Transverse colon (tissue), 4 donors: ENCODE results near the gene NAA20. TPM values are rescaled to one million over a fixed set of nuclear protein-coding genes. Genes with fewer than 3 reads are reported as not detected.

ENCODE experiments used
- DNase-seq: peaks from one replicate; pipeline ENCODE4 v3.0.0-alpha.2; 2019
- H3K27ac ChIP-seq, 4 donors: fragments of 200-600 bp; sonication (generic); 2 replicates each; pipeline ENCODE4 v1.5.1; 2016 to 2018; ENCODE audit warnings: inconsistent platforms in 4 of 4
- H3K27me3 ChIP-seq: fragments of 200-600 bp; sonication (generic); 2 replicates; pipeline ENCODE4 v1.5.1; 2017; ENCODE audit warnings: inconsistent platforms
- H3K36me3 ChIP-seq, 4 donors: fragments of 200-600 bp; sonication (generic); 2 replicates each; pipeline ENCODE4 v1.5.1; 2017 to 2019; ENCODE audit warnings: inconsistent platforms in 4 of 4
- H3K4me1 ChIP-seq, 4 donors: fragments of 200-600 bp; sonication (generic); 2 replicates each; pipeline ENCODE4 v1.5.1; 2017 to 2020; ENCODE audit warnings: inconsistent platforms in 4 of 4
- H3K4me3 ChIP-seq, 4 donors: fragments of 200-600 bp; sonication (generic); 1 replicate in 1 of 4; 2 replicates in 3 of 4; pipeline versions ENCODE4 v1.5.1 to v1.6.1; 2017 to 2019; ENCODE audit warnings: inconsistent platforms in 4 of 4
- H3K9me3 ChIP-seq, 2 donors: fragments of 200-600 bp; sonication (generic); 2 replicates each; pipeline ENCODE4 v1.5.1; 2017 to 2019; ENCODE audit warnings: inconsistent platforms in 2 of 2
- CTCF ChIP-seq, 5 experiments: fragments of 200-600 bp in 3 of 5; fragments of 450-650 bp in 2 of 5; sonication (generic) in 3 of 5; IDR thresholded peaks; 1 replicate in 2 of 5; 2 replicates in 3 of 5; pipeline ENCODE4 v1.5.1; 2016 to 2017; ENCODE audit warnings: antibody characterized with exemption in 5 of 5, inconsistent platforms in 3 of 5, mild to moderate bottlenecking in 2 of 5, moderate library complexity in 1 of 5
- EP300 ChIP-seq: sonication (generic); formaldehyde crosslinking; IDR thresholded peaks from one replicate; pipeline ENCODE4 v1.6.1; 2017; ENCODE audit warnings: antibody characterized with exemption, low read depth
- POLR2A ChIP-seq: fragments of 450-650 bp; IDR thresholded peaks from one replicate; pipeline ENCODE4 v1.6.1; 2016; ENCODE audit warnings: antibody characterized with exemption, mild to moderate bottlenecking, moderate library complexity
- POLR2AphosphoS5 ChIP-seq, 3 donors: sonication (generic); formaldehyde crosslinking; IDR thresholded peaks; one replicate each; pipeline ENCODE4 v1.6.1; 2016; ENCODE audit warnings: antibody characterized with exemption in 3 of 3
- WGBS, 2 donors: methylation state at CpG; one replicate each; pipeline ENCODE4 v1.1.5; 2018; ENCODE audit warnings: low coverage in 1 of 2; 5-methylcytosine and 5-hydroxymethylcytosine counted together
- in situ Hi-C, 4 donors: fragments of 200-750 bp; cut with MboI; loops; one replicate each; pipeline versions ENCODE4 v1.15.0 to v1.15.1; 2017; ENCODE audit warnings: low sequenced_read_pairs in 3 of 4, low pct_ligation_motif_present in 1 of 4, low pct_unique_long_range_greater_than_20kb in 1 of 4
- intact Hi-C: fragments of 100-400 bp; cut with DNase I; formaldehyde crosslinking; loops from one replicate; pipeline ENCODE4 v1.15.1; 2023; ENCODE audit warnings: low total_unique reads
- total RNA-seq, 4 donors: library from RNA; depleted of rRNA; stranded (reverse); fragments of >200 nt; gene quantifications; one replicate each; pipeline ENCODE4 v1.1.0, GENCODE V29; 2016

NAA20 gene
- total RNA-seq, 4 donors from 2014 or later = 26.5 to 58.0 (median 32.7) TPM

- Histone ChIP-seq H3K27ac (no peak overlapping the region), H3K36me3 (peaks cover 0 to 81% (median 40%) of the 10 kb centered on the region in 4 donors), H3K4me3 (no peak overlapping the region), H3K9me3 (no peaks in the 10 kb centered on the region), H3K4me1 (no peaks in the 10 kb centered on the region), H3K27me3 (no peaks in the 10 kb centered on the region)
- intact Hi-C loops = no loop called here
- TF ChIP-seq POLR2A (no peak), POLR2AphosphoS5 (IDR thresholded peaks at IDR 0.05) (no peak), CTCF (IDR thresholded peaks at IDR 0.05) (no peak), EP300 (no peak)
- in situ Hi-C loops = no loop called here
- DNase-seq = no peak
- 88 to 91% methylated on average over 3 of the region's 3 CpGs for WGBS, 2 donors
Observed at GRCh38 chr20:20036756-20037155, 19.6 kb downstream of the NAA20 start.

GRCh38 chr20:20037960-20038359 lies 20.8 kb downstream of the NAA20 start:
- 65 to 79% methylated on average over 4 to 5 of the region's 5 CpGs for WGBS, 2 donors
- Histone ChIP-seq H3K27me3 (no peaks in the 10 kb centered on the region), H3K27ac (no peak overlapping the region), H3K9me3 (no peaks in the 10 kb centered on the region), H3K36me3 (peaks cover 0 to 82% (median 43%) of the 10 kb centered on the region in 4 donors), H3K4me3 (no peak overlapping the region), H3K4me1 (no peaks in the 10 kb centered on the region)
- intact Hi-C loops (no loop called here), in situ Hi-C loops (no loop called here)
- TF ChIP-seq CTCF (IDR thresholded peaks at IDR 0.05) (no peak), POLR2A (no peak), EP300 (no peak), POLR2AphosphoS5 (IDR thresholded peaks at IDR 0.05) (no peak)
- no peak for DNase-seq

GRCh38 chr20:20038586-20038985 lies 21.4 kb downstream of the NAA20 start:
- H3K36me3 ChIP-seq = peaks cover 0 to 83% (median 43%) of the 10 kb centered on the region in 4 donors
- intact Hi-C loops = no loop called here

GRCh38 chr20:20039752-20040387 lies 22.7 kb downstream of the NAA20 start:
- WGBS, 2 donors = 90 to 94% methylated on average over 4 to 6 of the region's 6 CpGs
- Histone ChIP-seq H3K9me3 (no peaks in the 10 kb centered on the region), H3K27me3 (no peaks in the 10 kb centered on the region), H3K4me3 (no peak overlapping the region), H3K27ac (no peak overlapping the region), H3K36me3 (peaks cover 0 to 86% (median 44%) of the 10 kb centered on the region in 4 donors), H3K4me1 (no peaks in the 10 kb centered on the region)
- DNase-seq = no peak
- intact Hi-C loops = no loop called here
- TF ChIP-seq POLR2A = no peak
- TF ChIP-seq POLR2AphosphoS5 (IDR thresholded peaks at IDR 0.05) = no peak
- no peak for TF ChIP-seq CTCF (IDR thresholded peaks at IDR 0.05)
- TF ChIP-seq EP300 = no peak
- in situ Hi-C loops = no loop called here

More at GRCh38 chr20:20038586-20038985, 21.4 kb downstream of the NAA20 start:
- no peak overlapping the region for H3K4me3 ChIP-seq
- TF ChIP-seq EP300 (no peak), POLR2AphosphoS5 (IDR thresholded peaks at IDR 0.05) (no peak), POLR2A (no peak), CTCF (IDR thresholded peaks at IDR 0.05) (no peak)
- H3K27me3 ChIP-seq = no peaks in the 10 kb centered on the region
- H3K9me3 ChIP-seq = no peaks in the 10 kb centered on the region
- H3K4me1 ChIP-seq = no peaks in the 10 kb centered on the region
- DNase-seq = no peak
- in situ Hi-C loops = no loop called here
- WGBS, 2 donors = 92 to 96% methylated on average over 6 of the region's 6 CpGs
- no peak overlapping the region for H3K27ac ChIP-seq
